Chondrocyte (in vitro differentiated cells): Measurements from ENCODE around the gene CCDC137. TPM values are rescaled to one million over a fixed set of nuclear protein-coding genes. Genes with fewer than 3 reads are reported as not detected.

Experiments
- DNase-seq: peaks from one replicate; pipeline ENCODE4 v3.0.0; 2021; ENCODE audit warnings: mixed read lengths, low spot score
- H3K27ac Mint-ChIP-seq: one replicate; pipeline ENCODE4 v1.8.0; 2021; ENCODE audit warnings: mild to moderate bottlenecking, moderate library complexity, mixed read lengths; ENCODE audit not compliant: unreplicated experiment
- H3K27me3 Mint-ChIP-seq: 2 replicates; pipeline ENCODE4 v1.8.0; 2021; ENCODE audit warnings: low read depth, mixed read lengths
- H3K36me3 Mint-ChIP-seq: 2 replicates; pipeline ENCODE4 v1.8.0; 2021; ENCODE audit warnings: low read depth, mixed read lengths
- H3K4me1 Mint-ChIP-seq: 2 replicates; pipeline ENCODE4 v1.8.0; 2021; ENCODE audit warnings: low read depth, mild to moderate bottlenecking, mixed read lengths
- H3K4me3 Mint-ChIP-seq: one replicate; pipeline ENCODE4 v1.8.0; 2021; ENCODE audit warnings: mild to moderate bottlenecking, moderate library complexity, mixed read lengths; ENCODE audit not compliant: unreplicated experiment
- H3K9me3 Mint-ChIP-seq: 2 replicates; pipeline ENCODE4 v1.8.0; 2021; ENCODE audit warnings: low read depth, mixed read lengths
- CTCF ChIP-seq: fragments of 200-600 bp; sonication (generic); IDR thresholded peaks from 2 replicates; pipeline ENCODE4 v1.5.0; 2021; ENCODE audit warnings: antibody characterized with exemption, mild to moderate bottlenecking, moderate library complexity
- total RNA-seq: library from RNA; stranded (reverse); gene quantifications from 3 replicates; pipeline ENCODE4 v1.2.1, GENCODE V29; 2021

The CCDC137 gene
- total RNA-seq, 1 donor from 2014 or later, result 15.4 TPM

- DNase-seq, result no peak
- no peaks in the 10 kb centered on the region for H3K27me3 Mint-ChIP-seq
- H3K27ac Mint-ChIP-seq, result no peak overlapping the region
- TF ChIP-seq CTCF, result no peak
- no peak overlapping the region for H3K4me3 Mint-ChIP-seq
- H3K36me3 Mint-ChIP-seq, result peaks cover 24% of the 10 kb centered on the region
- peaks cover 18% of the 10 kb centered on the region for H3K4me1 Mint-ChIP-seq
- no peaks in the 10 kb centered on the region for H3K9me3 Mint-ChIP-seq
Measured at GRCh38 chr17:81687770-81688541, 21.4 kb downstream of the CCDC137 start.

- no peaks in the 10 kb centered on the region for H3K9me3 Mint-ChIP-seq
- H3K27me3 Mint-ChIP-seq, result no peaks in the 10 kb centered on the region
- no peak for DNase-seq
- H3K4me1 Mint-ChIP-seq, result peaks cover 16% of the 10 kb centered on the region
- H3K27ac Mint-ChIP-seq, result no peak overlapping the region
- no peak overlapping the region for H3K4me3 Mint-ChIP-seq
- peaks cover 24% of the 10 kb centered on the region for H3K36me3 Mint-ChIP-seq
- no peak for TF ChIP-seq CTCF
Measured at GRCh38 chr17:81688616-81689015, 22.1 kb downstream of the CCDC137 start.

- no peaks in the 10 kb centered on the region for H3K9me3 Mint-ChIP-seq
- no peaks in the 10 kb centered on the region for H3K27me3 Mint-ChIP-seq
- H3K27ac Mint-ChIP-seq, result no peak overlapping the region
- peaks cover 24% of the 10 kb centered on the region for H3K36me3 Mint-ChIP-seq
- no peak overlapping the region for H3K4me3 Mint-ChIP-seq
- no peak for TF ChIP-seq CTCF
- no peak for DNase-seq
- peaks cover 8% of the 10 kb centered on the region for H3K4me1 Mint-ChIP-seq
Measured at GRCh38 chr17:81690066-81690465, 23.5 kb downstream of the CCDC137 start.

GRCh38 chr17:81690549-81690948 is 24.0 kb downstream of the CCDC137 start:
- Mint-ChIP-seq H3K36me3 (peaks cover 24% of the 10 kb centered on the region), H3K4me1 (peaks cover 3% of the 10 kb centered on the region), H3K27ac (no peak overlapping the region), H3K4me3 (no peak overlapping the region), H3K27me3 (no peaks in the 10 kb centered on the region), H3K9me3 (no peaks in the 10 kb centered on the region)
- no peak for TF ChIP-seq CTCF
- no peak for DNase-seq

GRCh38 chr17:81691196-81691595 is 24.7 kb downstream of the CCDC137 start:
- Mint-ChIP-seq H3K4me3 (no peak overlapping the region), H3K9me3 (no peaks in the 10 kb centered on the region), H3K4me1 (no peaks in the 10 kb centered on the region), H3K27me3 (no peaks in the 10 kb centered on the region), H3K36me3 (peaks cover 25% of the 10 kb centered on the region), H3K27ac (no peak overlapping the region)
- TF ChIP-seq CTCF, result no peak
- no peak for DNase-seq
